Ishikawa (cell line): ENCODE results near the gene MON1A.

Source experiments
- CREB1 ChIP-seq: IDR thresholded peaks from 2 replicates; pipeline ENCODE4 v1.6.1; 2012; ENCODE audit warnings: low read depth
- EGR1 ChIP-seq: IDR thresholded peaks from 2 replicates; pipeline ENCODE4 v1.6.1; 2012
- EP300 ChIP-seq: IDR thresholded peaks from 2 replicates; pipeline ENCODE4 v1.6.1; 2012; ENCODE audit warnings: borderline replicate concordance
- RAD21 ChIP-seq: IDR thresholded peaks from 2 replicates; pipeline ENCODE4 v1.6.1; 2012; ENCODE audit warnings: low read depth
- TAF1 ChIP-seq: IDR thresholded peaks from 2 replicates; pipeline ENCODE4 v1.6.1; 2012; ENCODE audit warnings: low read depth, mild to moderate bottlenecking
- TEAD4 ChIP-seq: IDR thresholded peaks from 2 replicates; pipeline ENCODE4 v1.6.1; 2012
- YY1 ChIP-seq: IDR thresholded peaks from 2 replicates; pipeline ENCODE4 v1.6.1; 2012; ENCODE audit warnings: low read depth
- ZBTB7A ChIP-seq: IDR thresholded peaks from 2 replicates; pipeline ENCODE4 v1.6.1; 2012; ENCODE audit warnings: low read depth
- TF ChIP-seq, protein P1 (sequence below): IDR thresholded peaks from 2 replicates; pipeline ENCODE4 v1.6.1; 2012; ENCODE audit warnings: low read depth, mild to moderate bottlenecking
- TF ChIP-seq, protein P2 (sequence below): IDR thresholded peaks from 2 replicates; pipeline ENCODE4 v1.6.1; 2012
- TF ChIP-seq, protein P3 (sequence below): IDR thresholded peaks from 2 replicates; pipeline ENCODE4 v1.6.1; 2012

DNA sequence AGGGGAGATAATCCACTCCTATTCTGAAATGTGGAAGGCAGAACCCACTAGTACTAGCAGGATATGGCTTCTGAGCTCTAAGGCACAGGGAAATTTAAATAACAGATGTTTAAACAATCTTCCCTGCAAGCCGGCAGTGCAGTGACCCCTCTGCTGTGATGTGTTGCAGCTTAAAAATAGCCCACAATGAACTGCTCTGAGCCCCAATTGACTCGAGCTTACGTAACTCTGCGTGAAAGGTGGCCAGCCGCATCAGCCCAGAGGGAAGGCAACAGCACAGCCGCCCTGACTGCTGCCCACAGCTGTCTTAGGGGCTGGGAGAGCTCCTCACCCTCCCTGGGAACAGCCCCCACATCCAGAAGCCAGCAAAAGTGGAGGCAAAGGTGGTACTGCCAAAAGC, 47.4 kb downstream of the MON1A start:
- TF ChIP-seq RAD21 = no peak
- TF ChIP-seq EP300 = no peak
- TF ChIP-seq TAF1 = no peak
- TF ChIP-seq, protein P1, sequence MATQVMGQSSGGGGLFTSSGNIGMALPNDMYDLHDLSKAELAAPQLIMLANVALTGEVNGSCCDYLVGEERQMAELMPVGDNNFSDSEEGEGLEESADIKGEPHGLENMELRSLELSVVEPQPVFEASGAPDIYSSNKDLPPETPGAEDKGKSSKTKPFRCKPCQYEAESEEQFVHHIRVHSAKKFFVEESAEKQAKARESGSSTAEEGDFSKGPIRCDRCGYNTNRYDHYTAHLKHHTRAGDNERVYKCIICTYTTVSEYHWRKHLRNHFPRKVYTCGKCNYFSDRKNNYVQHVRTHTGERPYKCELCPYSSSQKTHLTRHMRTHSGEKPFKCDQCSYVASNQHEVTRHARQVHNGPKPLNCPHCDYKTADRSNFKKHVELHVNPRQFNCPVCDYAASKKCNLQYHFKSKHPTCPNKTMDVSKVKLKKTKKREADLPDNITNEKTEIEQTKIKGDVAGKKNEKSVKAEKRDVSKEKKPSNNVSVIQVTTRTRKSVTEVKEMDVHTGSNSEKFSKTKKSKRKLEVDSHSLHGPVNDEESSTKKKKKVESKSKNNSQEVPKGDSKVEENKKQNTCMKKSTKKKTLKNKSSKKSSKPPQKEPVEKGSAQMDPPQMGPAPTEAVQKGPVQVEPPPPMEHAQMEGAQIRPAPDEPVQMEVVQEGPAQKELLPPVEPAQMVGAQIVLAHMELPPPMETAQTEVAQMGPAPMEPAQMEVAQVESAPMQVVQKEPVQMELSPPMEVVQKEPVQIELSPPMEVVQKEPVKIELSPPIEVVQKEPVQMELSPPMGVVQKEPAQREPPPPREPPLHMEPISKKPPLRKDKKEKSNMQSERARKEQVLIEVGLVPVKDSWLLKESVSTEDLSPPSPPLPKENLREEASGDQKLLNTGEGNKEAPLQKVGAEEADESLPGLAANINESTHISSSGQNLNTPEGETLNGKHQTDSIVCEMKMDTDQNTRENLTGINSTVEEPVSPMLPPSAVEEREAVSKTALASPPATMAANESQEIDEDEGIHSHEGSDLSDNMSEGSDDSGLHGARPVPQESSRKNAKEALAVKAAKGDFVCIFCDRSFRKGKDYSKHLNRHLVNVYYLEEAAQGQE = no peak
- TF ChIP-seq, protein P2, sequence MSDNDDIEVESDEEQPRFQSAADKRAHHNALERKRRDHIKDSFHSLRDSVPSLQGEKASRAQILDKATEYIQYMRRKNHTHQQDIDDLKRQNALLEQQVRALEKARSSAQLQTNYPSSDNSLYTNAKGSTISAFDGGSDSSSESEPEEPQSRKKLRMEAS = no peak
- TF ChIP-seq EGR1 = no peak
- TF ChIP-seq CREB1 = no peak
- TF ChIP-seq, protein P3, sequence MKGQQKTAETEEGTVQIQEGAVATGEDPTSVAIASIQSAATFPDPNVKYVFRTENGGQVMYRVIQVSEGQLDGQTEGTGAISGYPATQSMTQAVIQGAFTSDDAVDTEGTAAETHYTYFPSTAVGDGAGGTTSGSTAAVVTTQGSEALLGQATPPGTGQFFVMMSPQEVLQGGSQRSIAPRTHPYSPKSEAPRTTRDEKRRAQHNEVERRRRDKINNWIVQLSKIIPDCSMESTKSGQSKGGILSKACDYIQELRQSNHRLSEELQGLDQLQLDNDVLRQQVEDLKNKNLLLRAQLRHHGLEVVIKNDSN = no peak
- TF ChIP-seq YY1 = no peak
- TF ChIP-seq TEAD4 = no peak
- no peak for TF ChIP-seq ZBTB7A
